Activated T-helper 1 cell treated with Interleukin-2 at 50 U/mL for 16 hours (primary cell): ENCODE data around the gene ZNF778.
"Not testable (repeated sequence)": the region's sequence is repeated elsewhere in the genome, so short reads cannot be mapped to it uniquely, and the experiment has no call there.

Source experiments
- DNase-seq: peaks from one replicate; pipeline ENCODE4 v3.0.0-alpha.2; 2020; ENCODE audit warnings: low read depth

ZNF778 gene

DNA sequence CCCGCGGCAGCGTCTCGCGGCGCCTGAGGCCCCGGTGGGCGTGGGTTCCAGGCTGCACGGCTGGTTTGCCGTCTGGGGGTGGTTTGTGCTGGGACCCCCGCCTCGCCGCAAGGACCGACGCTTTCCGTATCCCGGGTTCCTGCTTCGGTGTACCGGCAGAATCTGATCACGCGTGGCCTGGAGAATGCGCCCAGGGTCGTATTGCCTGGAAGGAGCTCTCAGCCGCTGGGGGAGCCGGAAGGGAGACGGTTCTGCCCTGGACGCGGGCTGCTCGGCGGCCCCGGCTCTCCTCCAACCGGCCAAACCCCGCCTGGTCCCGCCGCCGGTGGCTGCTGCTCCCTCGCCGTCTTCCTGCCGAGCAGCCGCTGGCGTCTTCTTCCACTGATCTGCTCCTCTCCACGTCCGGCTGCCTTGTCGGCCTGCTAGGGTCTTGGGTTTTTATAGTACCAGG is 39.8 kb downstream of the ZNF778 start:
- DNase-seq: no peak

DNA sequence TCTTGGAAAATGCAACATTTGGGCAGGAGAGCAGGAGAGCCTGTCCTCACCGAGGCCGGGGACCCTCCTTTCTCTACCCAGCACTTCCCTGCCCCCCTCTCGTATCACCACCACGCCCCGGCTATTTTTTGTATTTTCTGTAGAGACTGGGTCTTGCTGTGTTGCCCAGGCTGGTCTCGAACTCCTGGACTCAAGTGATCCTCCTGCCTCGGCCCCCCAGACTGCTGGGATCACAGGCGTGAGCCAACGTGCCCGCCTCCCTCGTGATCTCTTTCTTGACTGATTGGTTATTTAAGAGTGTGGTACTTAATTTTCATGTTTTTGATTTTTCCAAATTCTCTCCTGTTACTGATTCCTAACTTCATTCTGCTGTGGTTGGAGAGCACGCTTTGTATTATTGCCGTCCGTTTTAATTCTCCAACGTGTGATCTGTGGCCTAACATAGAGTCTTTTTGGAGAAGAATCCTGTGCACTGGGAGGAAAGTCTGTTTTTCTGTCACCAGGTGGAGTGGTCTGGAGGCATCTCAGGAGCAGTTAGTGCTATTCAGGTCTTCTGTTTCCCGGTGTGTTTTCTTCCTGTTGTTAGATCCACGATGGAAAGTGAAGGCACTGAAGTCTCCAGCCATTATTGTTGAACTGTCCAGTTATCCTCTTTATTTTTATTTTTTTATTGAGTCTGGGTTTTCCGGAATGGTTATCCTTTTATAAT is 40.4 kb downstream of the ZNF778 start:
- no peak for DNase-seq

DNA sequence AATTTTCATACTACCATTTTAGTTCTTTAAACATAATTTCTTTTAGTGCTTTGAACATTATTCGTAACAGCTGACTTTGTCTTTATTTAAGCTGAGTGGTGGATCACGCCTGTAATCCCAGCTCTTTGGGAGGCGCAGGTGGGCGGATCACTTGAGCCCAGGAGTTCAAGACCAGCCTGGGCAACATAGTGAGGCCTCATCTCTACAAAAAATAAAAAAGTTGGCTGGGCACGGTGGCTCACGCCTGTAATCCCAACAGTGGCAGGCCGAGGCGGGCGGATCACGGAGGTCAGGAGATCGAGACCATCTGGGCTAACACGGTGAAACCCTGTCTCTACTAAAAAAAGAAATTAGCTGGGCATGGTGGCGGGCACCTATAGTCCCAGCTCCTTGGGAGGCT is 42.4 kb downstream of the ZNF778 start:
- not testable (repeated sequence) for DNase-seq

DNA sequence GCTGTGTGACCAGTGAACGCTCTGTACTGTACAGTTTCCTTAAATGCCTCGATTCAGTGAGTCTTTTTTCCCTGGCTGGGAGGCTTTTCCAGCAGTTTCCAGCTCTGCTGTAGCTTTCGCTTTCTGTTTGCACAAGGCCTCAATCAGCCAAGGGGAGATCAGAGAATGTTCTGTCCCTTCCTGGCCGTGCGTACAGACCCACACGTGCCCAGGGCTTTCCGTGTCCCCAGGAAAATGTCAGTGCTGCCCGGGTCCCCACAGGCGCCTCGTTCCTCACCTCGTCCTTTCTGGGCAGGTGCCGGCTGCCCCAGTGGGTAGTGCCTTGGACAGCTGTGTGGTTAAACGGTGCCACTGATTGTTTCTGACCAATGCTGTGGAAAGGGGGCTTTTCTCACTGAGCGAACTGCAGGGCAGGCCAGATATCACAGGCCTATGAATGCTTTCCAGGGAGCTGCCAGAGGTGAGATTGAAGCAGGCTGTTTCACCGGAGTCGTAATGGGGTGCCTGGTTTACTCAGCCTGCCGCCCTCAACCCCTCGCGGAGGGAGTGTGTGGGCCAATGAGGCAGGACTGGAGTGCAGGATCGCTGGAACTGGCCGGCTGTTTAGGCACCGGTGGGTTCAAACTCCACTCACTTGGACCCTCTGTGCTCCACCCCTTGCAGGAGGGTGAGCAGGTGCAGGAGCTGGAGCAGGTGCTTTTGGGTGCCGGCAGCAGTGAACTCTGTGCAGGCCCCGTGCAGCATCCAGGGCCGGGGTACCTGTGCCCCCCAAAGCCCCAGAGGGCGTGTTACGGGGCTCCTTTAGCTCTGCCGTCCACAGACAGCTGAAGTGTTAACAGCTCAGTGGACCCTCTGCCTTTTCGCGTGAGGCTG is 44.4 kb downstream of the ZNF778 start:
- DNase-seq: no peak

DNA sequence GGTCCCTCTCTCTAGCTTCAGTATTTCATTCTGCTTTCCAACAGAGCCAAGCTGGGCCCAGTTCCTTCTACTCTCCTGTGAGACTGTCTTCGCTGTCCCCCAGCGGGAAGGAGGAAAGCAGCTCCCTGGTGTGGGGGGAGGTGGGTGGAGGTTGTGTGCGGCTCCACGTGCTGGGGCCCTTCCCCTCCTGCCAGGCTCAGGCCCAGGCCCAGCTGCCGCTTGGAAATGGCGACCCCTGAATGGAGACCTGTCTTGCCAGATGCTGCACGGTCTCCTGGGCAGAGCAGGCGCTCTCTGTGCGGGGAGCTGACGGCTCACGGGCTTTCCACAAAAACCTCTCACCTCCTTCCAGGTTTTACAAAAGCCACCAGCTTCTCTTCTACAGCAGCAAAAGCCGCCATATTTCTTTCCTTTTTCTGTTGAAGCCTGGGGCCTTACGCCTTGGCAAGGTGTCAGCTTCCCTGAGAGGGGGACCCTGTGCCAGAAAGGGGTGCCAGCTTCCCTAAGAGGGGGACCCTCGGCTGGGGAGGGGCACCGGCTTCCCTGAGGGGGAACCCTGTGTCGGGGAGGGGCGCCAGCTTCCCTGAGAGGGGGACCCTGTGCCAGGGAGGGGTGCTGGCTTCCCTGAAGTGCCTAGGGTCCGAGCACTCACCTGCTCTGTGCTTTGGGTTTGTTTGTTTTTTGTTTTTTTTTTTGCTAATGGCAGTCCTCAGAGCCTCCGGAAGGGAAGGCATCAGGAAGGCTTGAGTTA is 47.5 kb downstream of the ZNF778 start:
- no peak for DNase-seq

DNA sequence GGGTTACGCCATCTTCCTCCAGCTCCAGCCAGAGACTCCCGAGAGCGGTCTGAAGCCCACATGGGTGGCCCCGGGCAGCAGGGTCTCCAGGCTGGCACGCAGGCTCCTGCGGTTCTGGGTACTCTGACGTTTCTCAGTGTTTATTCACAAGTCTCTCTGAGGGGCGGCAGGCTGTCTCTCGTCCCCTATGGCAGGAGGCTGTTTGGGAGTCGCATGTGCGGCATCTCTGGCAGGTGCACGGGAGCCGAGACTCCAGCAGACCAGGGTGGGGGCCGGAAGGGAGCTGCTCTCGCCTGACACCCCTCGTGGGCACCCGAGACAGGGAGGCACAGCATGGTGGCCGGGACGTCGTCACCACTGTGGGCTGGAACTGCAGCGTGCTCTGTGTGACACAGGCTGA is 48.1 kb downstream of the ZNF778 start:
- no peak for DNase-seq

DNA sequence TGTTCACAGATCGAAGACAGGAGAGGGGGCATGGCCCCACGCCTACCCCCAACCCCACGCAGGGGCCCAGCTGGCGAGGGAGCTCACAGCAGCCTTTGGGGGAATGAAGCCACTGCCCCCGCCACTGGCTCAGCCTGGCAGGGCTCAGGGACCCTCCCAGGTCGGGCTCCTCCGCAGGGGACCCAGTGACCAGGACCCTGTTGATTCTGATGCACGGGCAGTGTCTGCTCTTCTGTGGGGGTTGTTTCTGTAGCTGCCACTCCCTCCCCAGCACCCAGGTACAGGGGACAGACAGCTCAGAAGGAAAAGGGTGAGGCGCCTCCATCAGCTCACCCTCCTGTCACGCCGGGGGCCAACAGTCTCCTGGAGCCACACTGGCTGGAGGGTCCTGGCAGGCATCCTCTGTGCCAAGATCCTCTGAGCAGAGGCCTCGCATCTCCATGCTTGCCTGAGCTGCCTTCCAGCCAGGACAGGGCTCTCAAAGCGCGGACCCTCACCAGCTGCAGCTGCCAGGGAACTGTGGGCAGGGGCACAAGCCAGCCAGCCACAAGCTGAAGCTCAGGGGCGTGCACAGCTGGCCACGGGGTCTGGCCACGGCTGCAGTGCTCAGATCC is 49.1 kb downstream of the ZNF778 start:
- no peak for DNase-seq

DNA sequence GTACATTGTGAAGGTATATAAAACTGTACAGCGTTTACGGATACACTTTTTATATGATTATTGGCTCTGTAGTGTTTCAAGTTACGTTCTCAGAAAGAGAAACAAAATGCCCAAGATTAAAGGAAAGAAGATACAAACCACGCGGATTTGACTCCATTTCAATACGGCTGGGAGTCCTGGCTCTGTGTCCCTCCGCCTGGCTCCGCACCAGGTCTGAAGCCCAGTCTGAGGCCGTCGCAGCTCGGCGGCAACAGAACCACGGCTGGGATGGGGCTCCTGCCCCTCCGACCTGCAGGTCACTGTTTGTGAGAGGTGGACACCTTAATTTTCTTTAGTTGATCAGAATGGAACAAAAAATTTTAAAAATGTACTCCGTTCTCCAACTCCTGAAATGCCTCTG is 50.2 kb downstream of the ZNF778 start:
- DNase-seq: not testable (repeated sequence)

DNA sequence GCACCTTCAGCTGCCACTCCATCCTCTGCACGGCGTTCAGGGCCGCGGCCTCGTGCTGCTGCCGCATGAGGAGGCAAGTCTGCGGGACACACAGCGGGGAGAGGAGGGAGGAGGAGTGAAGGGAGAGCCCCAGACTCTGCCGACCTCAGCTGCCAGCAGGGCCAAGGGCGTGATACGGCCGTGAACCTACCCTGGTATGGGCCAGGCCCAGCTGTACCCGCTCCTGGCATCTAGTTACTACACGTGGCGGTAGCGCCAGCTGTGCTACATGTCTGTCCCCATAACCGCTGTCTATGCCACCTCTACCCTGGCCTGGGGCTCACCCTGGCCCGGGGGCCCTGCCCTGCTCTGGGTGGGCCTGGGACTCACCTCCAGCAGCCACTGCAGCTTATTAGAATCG is 51.1 kb downstream of the ZNF778 start:
- no peak for DNase-seq

DNA sequence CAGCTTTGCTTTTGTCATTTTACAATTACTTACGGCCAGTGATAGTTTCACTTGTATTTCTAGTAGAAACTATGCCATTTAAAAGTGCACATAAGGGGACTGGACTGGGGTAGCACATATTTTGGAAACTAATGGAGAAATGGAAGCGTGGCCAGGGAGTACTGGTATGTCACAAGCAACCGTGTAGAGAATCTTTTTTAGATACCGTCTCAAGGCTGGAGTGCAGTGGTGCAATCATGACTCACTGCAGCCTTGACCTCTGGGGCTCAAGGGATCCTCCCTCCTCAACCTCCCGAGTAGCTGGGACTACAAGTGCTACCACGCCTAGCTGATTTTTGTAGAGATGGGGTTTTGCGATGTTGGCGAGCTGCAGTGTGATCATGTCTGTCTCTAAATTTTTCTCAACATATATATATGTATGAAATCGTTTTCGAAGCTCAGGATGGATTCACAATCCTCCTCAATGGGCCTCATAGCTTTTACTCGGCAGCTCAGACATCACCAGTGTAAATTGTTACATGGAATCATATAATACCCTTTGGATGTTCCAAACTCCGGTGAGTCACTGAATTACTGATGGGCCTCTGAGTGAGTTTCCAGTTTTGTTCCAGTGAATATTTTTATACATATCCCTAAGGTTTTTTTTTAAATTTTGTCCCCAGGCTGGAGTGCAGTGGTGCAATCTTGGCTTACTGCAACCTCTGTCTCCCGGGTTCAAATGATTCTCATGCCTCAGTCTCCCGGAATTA is 51.7 kb downstream of the ZNF778 start:
- no peak for DNase-seq

DNA sequence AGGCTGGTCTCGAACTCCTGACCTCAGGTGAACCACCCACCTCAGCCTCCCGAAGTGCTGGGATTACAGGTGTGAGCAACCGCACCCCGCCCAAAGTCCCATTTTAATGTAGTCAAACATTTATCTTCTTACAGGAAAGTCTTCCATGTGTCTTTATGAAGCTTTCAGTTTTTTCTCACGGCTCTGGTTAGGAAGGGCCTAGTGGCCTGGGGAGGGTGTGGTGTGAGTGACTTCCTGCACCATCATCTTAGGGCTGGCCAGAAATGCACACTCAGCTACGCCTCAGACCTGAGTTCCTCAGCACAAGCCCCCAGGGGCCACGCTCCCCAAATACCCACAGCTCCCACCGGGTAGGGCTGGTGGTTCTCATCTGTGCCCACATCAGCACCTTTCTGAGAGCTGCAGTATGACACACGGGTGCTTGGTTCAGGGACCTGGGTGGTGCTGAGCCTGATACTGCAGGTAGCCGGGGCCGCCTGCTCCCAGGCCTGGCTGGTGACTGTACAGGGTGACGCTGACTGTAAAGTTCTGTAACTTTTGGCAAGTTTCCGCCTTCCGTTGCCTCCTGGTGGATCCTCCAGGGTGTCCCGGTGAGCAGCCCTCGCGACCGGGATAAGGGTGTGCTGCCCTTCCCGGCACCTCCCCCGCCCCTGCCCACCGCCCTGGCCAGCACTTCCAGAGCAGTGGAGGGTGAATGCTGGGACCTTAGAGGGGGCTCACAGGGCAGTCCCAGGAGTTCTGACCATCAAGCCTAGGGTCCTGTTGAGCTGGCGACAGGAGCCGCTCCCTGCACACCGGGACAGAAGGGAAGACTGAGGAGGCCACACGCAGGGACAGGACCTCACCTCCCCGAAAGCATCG is 52.5 kb downstream of the ZNF778 start:
- DNase-seq: no peak

DNA sequence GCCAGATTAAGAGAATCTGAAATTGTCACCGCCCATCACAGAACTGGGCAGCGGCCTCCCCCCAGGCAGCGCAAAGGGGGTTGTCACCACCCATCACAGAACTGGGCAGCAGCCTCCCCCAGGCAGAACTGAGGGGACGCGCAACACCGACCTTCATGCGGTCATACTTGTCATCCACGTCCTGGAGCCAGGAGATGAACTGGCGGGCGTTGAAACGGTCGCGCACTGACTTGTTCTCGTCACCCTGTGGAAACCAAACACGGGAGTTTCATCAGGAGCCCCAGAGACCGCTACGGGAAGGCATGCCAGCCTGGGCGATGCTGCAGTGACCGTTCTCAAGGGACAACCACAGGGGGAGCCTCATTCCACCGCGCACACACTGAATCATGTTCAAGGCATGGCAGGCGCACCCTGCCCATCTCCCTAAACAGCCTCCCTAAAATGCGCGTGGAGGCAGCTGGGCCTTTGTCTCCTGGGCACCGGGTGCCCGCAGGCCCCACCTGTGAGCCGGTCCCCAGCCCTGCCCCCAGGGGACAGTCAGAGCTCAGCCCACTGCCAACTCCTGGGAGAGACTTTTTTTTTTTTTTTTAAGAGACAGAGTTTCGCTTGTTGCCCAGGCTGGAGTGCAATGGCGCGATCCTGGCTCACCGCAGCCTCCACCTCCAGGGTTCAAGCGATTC is 53.3 kb downstream of the ZNF778 start:
- no peak for DNase-seq

DNA sequence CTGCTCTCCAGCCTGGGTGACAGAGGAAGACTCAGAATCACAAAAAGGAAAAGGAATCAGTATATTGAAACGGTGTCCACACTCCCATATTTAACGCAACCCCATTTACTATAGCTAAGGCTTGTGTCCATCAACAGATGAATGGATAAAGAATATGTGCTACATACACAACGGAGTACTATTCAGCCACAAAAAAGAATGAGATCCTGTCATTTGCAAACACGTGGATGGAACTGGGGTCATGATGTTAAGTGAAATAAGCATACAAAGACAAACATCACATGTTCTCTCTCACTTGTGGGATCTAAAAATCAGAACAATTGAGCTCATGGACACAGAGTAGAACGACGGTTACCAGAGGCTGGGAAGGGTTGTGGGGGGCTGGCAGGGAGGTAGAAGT is 55.1 kb downstream of the ZNF778 start:
- no peak for DNase-seq

DNA sequence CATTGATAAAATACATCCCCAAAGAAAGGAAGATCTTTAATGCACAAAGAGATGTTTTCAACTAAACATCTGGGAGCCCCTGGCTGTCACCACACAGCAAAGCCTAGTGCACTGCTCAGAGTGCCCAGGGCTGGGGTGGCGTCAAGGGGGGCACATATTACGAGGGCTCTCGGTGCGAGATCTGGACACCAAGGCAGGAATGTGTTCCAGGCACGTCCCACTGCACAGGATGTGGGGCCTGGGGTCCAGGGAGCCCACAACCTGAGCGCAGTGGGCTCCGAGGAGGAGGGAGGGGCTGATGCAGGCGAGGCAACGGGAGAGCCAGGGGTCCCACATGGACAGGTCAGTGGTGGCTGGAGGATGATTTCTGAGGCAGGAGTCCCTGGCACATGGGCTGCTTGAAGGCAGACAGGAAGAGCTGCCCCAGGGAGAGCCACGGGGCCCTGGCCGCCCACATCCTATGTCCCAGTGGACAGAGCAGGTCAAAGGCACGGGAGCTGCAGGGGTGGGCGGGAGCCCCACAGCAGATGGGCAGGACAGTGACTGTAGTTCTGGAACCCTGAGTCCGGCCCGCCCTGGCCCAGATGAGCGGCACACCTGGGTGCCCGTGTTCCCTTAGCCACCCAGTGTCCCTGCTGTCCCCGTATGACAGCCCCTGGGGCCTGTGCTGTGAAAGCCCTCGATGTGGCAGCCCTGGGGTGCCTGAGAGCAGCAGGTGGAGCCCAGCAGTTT is 56.4 kb downstream of the ZNF778 start:
- DNase-seq: no peak

DNA sequence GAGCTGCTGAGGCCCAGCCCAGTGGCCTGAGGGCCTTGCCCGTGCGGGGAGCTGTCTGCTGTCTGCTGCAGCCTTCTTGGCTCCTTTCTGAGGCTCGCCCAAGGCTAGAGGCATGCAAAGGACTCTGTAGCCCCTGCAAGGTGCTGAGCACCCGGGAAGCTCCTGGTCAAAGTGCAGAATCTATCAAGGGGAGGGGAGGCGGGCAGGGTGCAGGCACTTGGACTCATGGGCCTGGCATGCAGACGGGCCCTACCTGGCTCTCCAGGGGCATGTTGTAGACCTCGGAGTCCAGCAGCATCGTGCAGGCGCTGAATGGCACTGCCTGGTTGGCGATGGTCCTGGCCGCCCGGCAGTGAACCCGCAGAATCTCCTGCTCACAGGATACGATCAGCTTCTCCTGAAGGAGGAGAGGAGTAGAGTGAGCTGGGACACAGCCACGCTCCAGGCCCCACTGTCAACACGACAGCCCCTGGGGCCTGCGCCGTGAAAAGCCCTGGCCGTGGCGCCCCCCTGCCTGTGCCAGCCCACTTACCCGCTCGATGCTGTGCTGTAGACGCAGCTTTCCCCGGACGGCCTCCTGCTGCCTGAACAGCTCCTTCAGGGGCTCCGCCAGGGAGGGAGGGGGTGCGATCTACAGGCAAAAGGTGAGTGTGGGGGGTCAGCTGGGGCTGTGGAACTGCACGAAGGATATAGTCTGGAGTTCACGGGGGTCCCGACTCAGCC is 57.2 kb downstream of the ZNF778 start:
- DNase-seq: no peak

DNA sequence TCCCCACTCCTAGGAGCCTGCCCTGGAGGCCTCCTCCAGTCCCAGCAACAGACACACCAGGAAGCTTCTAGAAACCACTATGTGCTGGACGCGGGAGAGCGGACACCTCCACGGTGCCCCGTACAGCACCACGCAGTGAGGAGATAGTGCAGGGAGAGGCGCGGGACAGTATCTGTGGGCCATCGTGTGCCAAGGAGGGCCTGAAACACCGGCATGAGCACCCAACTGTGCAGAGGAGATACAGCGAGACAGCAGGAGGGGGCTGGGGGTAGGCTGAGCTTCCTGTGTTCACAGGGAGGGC is 57.7 kb downstream of the ZNF778 start:
- no peak for DNase-seq

DNA sequence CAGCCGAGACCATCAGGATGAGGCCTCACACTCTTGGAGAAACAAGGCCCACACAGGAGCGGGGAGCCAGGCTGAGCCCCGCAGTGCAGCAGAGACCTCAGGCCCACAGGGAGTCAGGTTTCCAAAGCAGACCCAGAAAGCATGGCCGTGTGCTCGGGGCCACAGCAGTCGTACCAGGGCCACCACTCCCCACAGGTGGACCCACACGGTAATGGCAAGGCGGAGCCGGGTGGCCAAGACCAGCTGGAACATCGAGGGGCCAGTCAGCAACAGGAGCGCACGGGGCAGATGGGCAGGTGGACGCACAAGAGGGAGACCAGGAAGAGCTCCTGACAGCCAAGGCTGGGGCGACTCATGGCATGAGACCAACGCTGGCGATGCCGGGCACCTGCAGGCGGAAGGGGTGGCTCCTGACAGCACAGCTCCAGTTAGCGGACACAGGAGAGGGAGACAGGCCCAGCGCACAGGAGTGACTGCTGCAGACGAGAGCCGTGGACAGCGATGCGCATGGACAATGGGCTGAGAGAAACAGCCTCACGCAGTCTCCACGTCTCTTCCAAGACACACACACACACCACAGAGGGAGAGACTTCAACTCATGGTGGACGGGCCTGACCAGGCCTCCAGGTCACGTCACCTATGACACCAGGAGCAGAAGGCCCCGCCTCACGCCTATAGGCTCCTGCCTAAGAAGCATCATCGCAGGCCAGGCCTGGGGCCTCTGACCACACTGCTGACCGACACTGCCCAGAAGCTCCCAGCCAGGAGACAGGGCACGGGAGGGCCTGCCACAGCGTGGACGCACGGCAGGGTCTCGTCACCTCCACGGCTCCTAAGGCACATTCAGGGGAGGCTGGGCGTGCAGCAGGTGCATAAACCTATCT is 58.6 kb downstream of the ZNF778 start:
- no peak for DNase-seq

DNA sequence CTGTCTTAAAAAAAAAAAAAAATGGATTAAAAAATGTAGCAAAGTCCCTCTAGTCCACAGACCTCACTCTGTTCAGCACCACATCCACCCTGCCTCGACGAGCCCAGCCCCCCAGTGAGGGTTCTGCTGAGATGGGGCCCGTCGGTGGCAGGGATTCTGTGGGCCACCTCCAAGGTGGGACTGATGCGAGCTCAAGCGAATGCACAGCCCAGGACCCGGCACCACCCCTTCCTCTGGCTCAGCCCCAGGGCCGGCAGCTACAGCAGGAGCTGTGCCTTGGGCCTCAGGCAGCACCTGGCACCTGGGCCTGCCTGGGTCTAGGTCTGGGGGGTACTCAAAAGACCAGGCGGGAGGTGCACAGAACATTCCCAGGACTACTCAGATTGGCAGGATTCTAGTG is 59.5 kb downstream of the ZNF778 start:
- no peak for DNase-seq
